Limb (tissue), 2 donors: ENCODE measurements around the gene FBXO17.
"Not testable (repeated sequence)": the region's sequence is repeated elsewhere in the genome, so short reads cannot be mapped to it uniquely, and the experiment has no call there.

ENCODE experiments used
- DNase-seq, 2 donors: peaks; one replicate each; pipeline ENCODE4 v3.0.0-alpha.2; 2016; ENCODE audit errors: extremely low spot score in 2 of 2

Gene FBXO17

GRCh38 chr19:38945562-38946228, 29.8 kb downstream of the FBXO17 start:
- no peak for DNase-seq

- peak in 1 of 2 donors; percentile 55 for DNase-seq
These were observed 30.5 kb downstream of the FBXO17 start for GRCh38 chr19:38944981-38945506.

- no peak for DNase-seq
These were observed 32.9 kb downstream of the FBXO17 start for GRCh38 chr19:38942471-38943181.

- no peak for DNase-seq
These were observed 33.6 kb downstream of the FBXO17 start for GRCh38 chr19:38941979-38942378.

- not testable (repeated sequence) for DNase-seq
These were observed 34.1 kb downstream of the FBXO17 start for GRCh38 chr19:38941466-38941865.

- no peak for DNase-seq
These were observed 35.6 kb downstream of the FBXO17 start for GRCh38 chr19:38939957-38940356.

- no peak for DNase-seq
These were observed 42.0 kb downstream of the FBXO17 start for GRCh38 chr19:38933544-38933943.

GRCh38 chr19:38932425-38933179, 42.9 kb downstream of the FBXO17 start:
- no peak for DNase-seq

- no peak for DNase-seq
These were observed 44.1 kb downstream of the FBXO17 start for GRCh38 chr19:38931521-38931793.

- DNase-seq = peak in 1 of 2 donors; percentile 99
These were observed 44.6 kb downstream of the FBXO17 start, which contains the start of gene MRPS12 for GRCh38 chr19:38930776-38931520. MRPS12 (plus strand) TSS chr19:38930944; CDS start chr19:38931295, 351 bp downstream.

- DNase-seq = peak; percentile 94 to 98
These were observed 45.4 kb downstream of the FBXO17 start, which contains the start of gene SARS2 for GRCh38 chr19:38929929-38930775. SARS2 (minus strand) TSS chr19:38930763; CDS start chr19:38930736, 27 bp downstream.

- DNase-seq = no peak
These were observed 47.0 kb downstream of the FBXO17 start for GRCh38 chr19:38928391-38929001.

GRCh38 chr19:38924388-38924787, 51.2 kb downstream of the FBXO17 start:
- DNase-seq = no peak

- no peak for DNase-seq
These were observed 53.1 kb downstream of the FBXO17 start for GRCh38 chr19:38922482-38922881.

- DNase-seq = no peak
These were observed 53.9 kb downstream of the FBXO17 start for GRCh38 chr19:38921420-38922274.

- DNase-seq = no peak
These were observed 54.7 kb downstream of the FBXO17 start for GRCh38 chr19:38920602-38921419.

GRCh38 chr19:38919837-38920601, 55.5 kb downstream of the FBXO17 start:
- DNase-seq = no peak
